Measurements from ENCODE around the gene PTPRN2. TPM values are rescaled to one million over a fixed set of nuclear protein-coding genes. Genes with fewer than 3 reads are reported as not detected.

The PTPRN2 gene
- total RNA-seq, 1 donor from 2014 or later: 15.4 TPM

DNA sequence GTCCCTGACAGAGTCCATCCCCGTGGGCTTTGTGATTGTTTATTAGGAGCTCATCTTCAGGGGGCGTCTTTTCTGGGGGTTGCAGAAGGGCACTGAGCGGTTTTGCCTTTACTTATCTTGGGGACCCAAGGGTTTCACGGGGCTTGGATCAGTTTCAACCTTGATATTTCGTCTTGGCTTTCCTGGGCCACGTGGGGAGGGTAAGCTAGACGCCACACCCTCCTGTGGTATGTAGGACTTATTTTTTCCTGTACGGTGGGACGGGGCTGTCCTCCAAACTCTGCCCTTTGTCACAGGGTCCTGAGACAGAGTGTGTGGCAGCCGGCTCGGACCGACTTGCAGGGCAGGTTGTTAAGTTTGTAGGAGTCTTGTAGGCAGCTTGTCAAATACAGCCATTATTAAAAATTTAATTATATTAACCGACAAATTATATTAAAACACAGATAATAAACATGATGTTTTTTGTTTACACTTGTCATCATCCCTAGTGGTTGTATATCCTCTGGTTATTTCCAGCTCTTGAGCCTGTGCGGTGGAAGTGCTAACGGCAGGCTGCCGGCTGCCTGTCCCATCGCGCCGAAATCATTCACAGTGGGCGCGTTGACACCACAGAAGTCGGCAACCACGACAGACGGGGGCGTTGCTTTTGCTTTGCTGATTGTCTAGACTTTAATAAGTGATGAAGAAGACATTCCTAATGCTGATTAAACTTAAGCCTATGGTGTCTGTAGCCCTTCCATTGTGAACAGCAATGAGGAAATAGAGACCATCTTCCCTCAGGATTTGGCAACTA lies 1057.7 kb downstream of the PTPRN2 start:
- H3K9me3 Mint-ChIP-seq: peaks cover 7% of the 10 kb centered on the region
- peak overlapping the region; percentile 9 for H3K27ac Mint-ChIP-seq
- DNase-seq (ENCODE audit: extremely low spot score, unreplicated experiment): peak; percentile 18
- H3K4me3 Mint-ChIP-seq: no peak overlapping the region
- TF ChIP-seq, protein P1, sequence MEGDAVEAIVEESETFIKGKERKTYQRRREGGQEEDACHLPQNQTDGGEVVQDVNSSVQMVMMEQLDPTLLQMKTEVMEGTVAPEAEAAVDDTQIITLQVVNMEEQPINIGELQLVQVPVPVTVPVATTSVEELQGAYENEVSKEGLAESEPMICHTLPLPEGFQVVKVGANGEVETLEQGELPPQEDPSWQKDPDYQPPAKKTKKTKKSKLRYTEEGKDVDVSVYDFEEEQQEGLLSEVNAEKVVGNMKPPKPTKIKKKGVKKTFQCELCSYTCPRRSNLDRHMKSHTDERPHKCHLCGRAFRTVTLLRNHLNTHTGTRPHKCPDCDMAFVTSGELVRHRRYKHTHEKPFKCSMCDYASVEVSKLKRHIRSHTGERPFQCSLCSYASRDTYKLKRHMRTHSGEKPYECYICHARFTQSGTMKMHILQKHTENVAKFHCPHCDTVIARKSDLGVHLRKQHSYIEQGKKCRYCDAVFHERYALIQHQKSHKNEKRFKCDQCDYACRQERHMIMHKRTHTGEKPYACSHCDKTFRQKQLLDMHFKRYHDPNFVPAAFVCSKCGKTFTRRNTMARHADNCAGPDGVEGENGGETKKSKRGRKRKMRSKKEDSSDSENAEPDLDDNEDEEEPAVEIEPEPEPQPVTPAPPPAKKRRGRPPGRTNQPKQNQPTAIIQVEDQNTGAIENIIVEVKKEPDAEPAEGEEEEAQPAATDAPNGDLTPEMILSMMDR (conservative IDR thresholded peaks at IDR 0.05): no peak
- H3K27me3 Mint-ChIP-seq: peaks cover 4% of the 10 kb centered on the region
- H3K4me1 Mint-ChIP-seq (ENCODE audit: unreplicated experiment): peaks cover 7% of the 10 kb centered on the region
- H3K36me3 Mint-ChIP-seq: no peaks in the 10 kb centered on the region

DNA sequence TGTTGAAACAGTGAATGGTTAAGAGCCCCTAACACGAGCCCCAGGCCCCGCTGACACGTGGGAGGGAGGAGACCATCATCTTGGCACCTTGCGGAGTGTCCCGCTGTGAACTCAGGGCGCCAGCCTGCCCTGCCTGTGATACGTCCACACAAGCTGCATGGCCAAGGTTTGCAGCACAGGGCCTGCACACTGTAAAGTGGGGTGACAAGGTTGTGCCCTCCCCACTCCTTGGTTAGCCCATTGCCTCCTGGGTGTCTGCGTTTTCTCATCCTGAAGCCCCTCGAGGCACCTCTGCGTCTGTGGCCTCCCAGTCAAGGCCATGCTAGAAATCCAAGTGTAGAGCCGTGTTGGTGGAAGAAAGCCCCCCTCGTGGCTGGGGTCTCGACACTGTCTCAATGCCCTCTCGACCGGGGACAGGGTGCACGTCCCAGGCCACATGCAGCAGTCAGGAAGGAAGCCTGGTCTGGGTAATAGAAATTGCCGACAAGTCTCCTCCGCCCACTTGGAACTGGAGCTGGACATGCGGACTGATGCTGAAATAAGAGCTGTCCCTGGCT lies 1058.8 kb downstream of the PTPRN2 start:
- peaks cover 4% of the 10 kb centered on the region for H3K27me3 Mint-ChIP-seq
- TF ChIP-seq, protein P1 (conservative IDR thresholded peaks at IDR 0.05): no peak
- H3K4me1 Mint-ChIP-seq (ENCODE audit: unreplicated experiment): peaks cover 7% of the 10 kb centered on the region
- no peak overlapping the region for H3K27ac Mint-ChIP-seq
- no peaks in the 10 kb centered on the region for H3K36me3 Mint-ChIP-seq
- DNase-seq (ENCODE audit: extremely low spot score, unreplicated experiment): peak; percentile 45
- peaks cover 7% of the 10 kb centered on the region for H3K9me3 Mint-ChIP-seq
- H3K4me3 Mint-ChIP-seq: no peak overlapping the region

DNA sequence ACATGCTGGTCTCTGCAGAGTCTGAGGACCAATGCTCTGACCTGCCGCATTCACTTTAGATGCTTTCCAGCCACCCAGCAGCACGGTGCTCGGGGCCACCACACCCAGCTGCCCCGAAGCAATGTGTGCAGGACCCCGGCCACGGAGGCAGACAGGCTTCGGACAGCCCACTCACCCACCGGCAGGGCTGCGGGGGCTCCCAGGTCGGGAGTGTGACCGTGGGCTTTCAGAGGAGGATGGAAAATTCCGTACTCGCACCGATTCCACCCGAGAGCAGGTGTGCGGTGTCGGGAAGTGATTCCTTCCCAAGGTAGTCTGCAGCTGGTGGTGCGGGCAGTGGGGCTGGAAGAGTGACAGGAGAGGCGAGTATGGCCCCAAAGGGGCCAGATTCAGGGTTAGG lies 1059.9 kb downstream of the PTPRN2 start:
- DNase-seq (ENCODE audit: extremely low spot score, unreplicated experiment): peak; percentile 55
- no peak overlapping the region for H3K27ac Mint-ChIP-seq
- TF ChIP-seq, protein P1 (conservative IDR thresholded peaks at IDR 0.05): no peak
- no peaks in the 10 kb centered on the region for H3K36me3 Mint-ChIP-seq
- no peak overlapping the region for H3K4me3 Mint-ChIP-seq
- peaks cover 7% of the 10 kb centered on the region for H3K4me1 Mint-ChIP-seq (ENCODE audit: unreplicated experiment)
- H3K27me3 Mint-ChIP-seq: peaks cover 4% of the 10 kb centered on the region
- H3K9me3 Mint-ChIP-seq: peaks cover 7% of the 10 kb centered on the region

DNA sequence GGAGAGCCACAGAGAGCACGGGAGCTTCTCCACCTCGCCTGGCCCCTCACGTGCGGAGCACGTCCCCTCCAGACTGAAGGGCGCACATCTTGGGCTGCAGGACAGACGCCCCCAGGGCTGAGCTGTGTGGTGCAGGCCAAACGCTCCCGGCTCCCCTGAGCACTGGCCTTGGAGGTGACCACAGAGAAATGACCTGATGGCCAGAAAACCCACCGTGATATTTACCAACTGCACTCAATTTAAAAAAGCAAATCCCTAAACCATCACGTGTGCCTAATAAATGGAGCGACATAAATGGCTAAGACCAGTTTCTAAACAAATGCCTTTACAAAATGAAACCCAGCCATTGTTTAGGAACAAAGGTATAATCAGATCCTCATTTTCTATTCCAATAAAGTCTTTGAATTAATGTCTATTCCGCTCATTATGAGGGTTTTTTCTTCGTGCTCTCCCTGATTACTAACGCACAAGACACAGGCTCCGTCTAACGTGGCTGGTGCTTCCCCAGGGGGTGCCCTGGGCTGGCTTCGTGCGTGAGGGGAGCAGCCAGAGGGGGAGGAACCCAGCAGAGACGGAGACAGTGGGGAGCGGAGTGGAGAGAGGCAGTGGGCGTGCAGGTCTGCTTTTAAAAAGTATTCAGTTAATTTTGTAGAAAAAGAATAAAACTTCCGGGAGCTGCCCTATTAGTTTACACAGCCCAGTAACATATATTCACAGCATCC lies 1060.5 kb downstream of the PTPRN2 start:
- DNase-seq (ENCODE audit: extremely low spot score, unreplicated experiment): peak; percentile 62

More for the DNA sequence above, 1060.5 kb downstream of the PTPRN2 start:
- Mint-ChIP-seq H3K4me1 (ENCODE audit: unreplicated experiment) (peaks cover 10% of the 10 kb centered on the region), H3K4me3 (no peak overlapping the region), H3K9me3 (peaks cover 7% of the 10 kb centered on the region), H3K27ac (no peak overlapping the region), H3K36me3 (no peaks in the 10 kb centered on the region), H3K27me3 (peaks cover 4% of the 10 kb centered on the region)
- TF ChIP-seq, protein P1 (conservative IDR thresholded peaks at IDR 0.05): no peak

Measured in type B pancreatic cell (in vitro differentiated cells).